Caco-2 (cell line): ENCODE results near the gene KRT83. TPM values are rescaled to one million over a fixed set of nuclear protein-coding genes. Genes with fewer than 3 reads are reported as not detected.

Source experiments
- BruUV-seq: library from RNA; stranded (reverse); fragments of 400-500 nt; replicated peaks from 2 replicates; lab custom pipeline; 2021; lab: Mats Ljungman, UMichigan
- CTCF ChIA-PET: fragments of 300-600 bp; sonication (Branson Sonifier 250); formaldehyde crosslinking; loops from one replicate; lab custom pipeline; 2022; ENCODE audit warnings: antibody characterized with exemption; lab: Charles Lee
- POLR2A ChIA-PET: fragments of 300-600 bp; sonication (Branson Sonifier 250); formaldehyde crosslinking; loops from one replicate; lab custom pipeline; 2022; ENCODE audit warnings: antibody characterized with exemption; lab: Charles Lee
- DNase-seq, 2 experiments: peaks; one replicate each; pipeline versions ENCODE4 v3.0.0 to v3.0.0-alpha.2; 2020 to 2022
- H3K27me3 ChIP-seq: replicated peaks from 2 replicates; pipeline ENCODE4 v1.6.0; 2011; ENCODE audit warnings: low read length; ENCODE audit not compliant: control insufficient read depth, insufficient read depth
- H3K36me3 ChIP-seq: 2 replicates; pipeline ENCODE4 v1.5.1; 2011; ENCODE audit warnings: low read length; ENCODE audit not compliant: control insufficient read depth, insufficient read depth
- H3K4me1 ChIP-seq: fragments of 250-450 bp; sonication (Bioruptor Pico); 2 replicates; pipeline ENCODE4 v1.5.1; 2020; ENCODE audit warnings: mild to moderate bottlenecking
- H3K4me3 ChIP-seq: 2 replicates; pipeline ENCODE4 v1.5.1; 2011; ENCODE audit warnings: low read depth, mild to moderate bottlenecking, control low read depth, low read length
- H3K9me3 ChIP-seq: fragments of 250-450 bp; sonication (Bioruptor Pico); 2 replicates; pipeline ENCODE4 v1.5.1; 2020; ENCODE audit warnings: mild to moderate bottlenecking, moderate library complexity
- H3K27ac Mint-ChIP-seq: one replicate; pipeline ENCODE4 v1.8.0; 2022; ENCODE audit warnings: mixed read lengths; ENCODE audit not compliant: unreplicated experiment
- H3K27me3 Mint-ChIP-seq: one replicate; pipeline ENCODE4 v1.8.0; 2022; ENCODE audit warnings: mixed read lengths; ENCODE audit not compliant: insufficient read depth, unreplicated experiment
- H3K36me3 Mint-ChIP-seq: one replicate; pipeline ENCODE4 v1.8.0; 2022; ENCODE audit warnings: mild to moderate bottlenecking, mixed read lengths; ENCODE audit not compliant: insufficient read depth, unreplicated experiment
- H3K4me1 Mint-ChIP-seq: one replicate; pipeline ENCODE4 v1.8.0; 2022; ENCODE audit warnings: low read depth, mixed read lengths; ENCODE audit not compliant: unreplicated experiment
- H3K4me3 Mint-ChIP-seq: one replicate; pipeline ENCODE4 v1.8.0; 2022; ENCODE audit warnings: mild to moderate bottlenecking, moderate library complexity, mixed read lengths; ENCODE audit not compliant: unreplicated experiment
- H3K9me3 Mint-ChIP-seq: one replicate; pipeline ENCODE4 v1.8.0; 2022; ENCODE audit warnings: mixed read lengths; ENCODE audit not compliant: unreplicated experiment
- intact Hi-C: fragments of 100-400 bp; cut with micrococcal nuclease; formaldehyde crosslinking; loops from one replicate; pipeline ENCODE4 v1.10.0; 2022; ENCODE audit not compliant: unreplicated experiment
- total RNA-seq: library from RNA; stranded (reverse); gene quantifications from 2 replicates; pipeline ENCODE4 v1.2.3, GENCODE V29; 2022
- TF ChIP-seq, protein P1 (sequence below), 2 experiments: fragments of 200-600 bp in 1 of 2; IDR thresholded peaks; 1 replicate in 1 of 2; 2 replicates in 1 of 2; pipeline versions ENCODE4 v1.5.1 to v1.8.0; 2011 to 2022; ENCODE audit warnings: antibody characterized with exemption in 1 of 2, control low read depth in 1 of 2, inconsistent platforms in 1 of 2, low read depth in 1 of 2, low read length in 1 of 2, mild to moderate bottlenecking in 1 of 2, moderate library complexity in 1 of 2; ENCODE audit not compliant: insufficient read depth in 1 of 2, severe bottlenecking in 1 of 2, unreplicated experiment in 1 of 2

KRT83 gene
- total RNA-seq, 1 experiment from 2014 or later = not detected

- Histone ChIP-seq H3K4me1 (peaks cover 34% of the 10 kb centered on the region), H3K9me3 (0 out of 2 replicates have a peak, but pooled peaks cover 6% of the 10 kb centered on the region), H3K27me3 (no peaks in the 10 kb centered on the region), H3K36me3 (no peaks in the 10 kb centered on the region), H3K4me3 (no peak overlapping the region)
- BruUV-seq = no TSS peak
- H3K4me3 Mint-ChIP-seq = no peak overlapping the region
- H3K27me3 Mint-ChIP-seq = no peaks in the 10 kb centered on the region
- no peaks in the 10 kb centered on the region for H3K9me3 Mint-ChIP-seq
- TF ChIP-seq, protein P1, sequence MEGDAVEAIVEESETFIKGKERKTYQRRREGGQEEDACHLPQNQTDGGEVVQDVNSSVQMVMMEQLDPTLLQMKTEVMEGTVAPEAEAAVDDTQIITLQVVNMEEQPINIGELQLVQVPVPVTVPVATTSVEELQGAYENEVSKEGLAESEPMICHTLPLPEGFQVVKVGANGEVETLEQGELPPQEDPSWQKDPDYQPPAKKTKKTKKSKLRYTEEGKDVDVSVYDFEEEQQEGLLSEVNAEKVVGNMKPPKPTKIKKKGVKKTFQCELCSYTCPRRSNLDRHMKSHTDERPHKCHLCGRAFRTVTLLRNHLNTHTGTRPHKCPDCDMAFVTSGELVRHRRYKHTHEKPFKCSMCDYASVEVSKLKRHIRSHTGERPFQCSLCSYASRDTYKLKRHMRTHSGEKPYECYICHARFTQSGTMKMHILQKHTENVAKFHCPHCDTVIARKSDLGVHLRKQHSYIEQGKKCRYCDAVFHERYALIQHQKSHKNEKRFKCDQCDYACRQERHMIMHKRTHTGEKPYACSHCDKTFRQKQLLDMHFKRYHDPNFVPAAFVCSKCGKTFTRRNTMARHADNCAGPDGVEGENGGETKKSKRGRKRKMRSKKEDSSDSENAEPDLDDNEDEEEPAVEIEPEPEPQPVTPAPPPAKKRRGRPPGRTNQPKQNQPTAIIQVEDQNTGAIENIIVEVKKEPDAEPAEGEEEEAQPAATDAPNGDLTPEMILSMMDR (IDR thresholded peaks at IDR 0.05; ENCODE audit: insufficient read depth in 1 of 2, low read depth in 1 of 2, low read length in 1 of 2, severe bottlenecking in 1 of 2, unreplicated experiment in 1 of 2) = no peak
- POLR2A ChIA-PET = no interaction called here
- H3K36me3 Mint-ChIP-seq = no peaks in the 10 kb centered on the region
- peaks cover 16% of the 10 kb centered on the region for H3K4me1 Mint-ChIP-seq
- CTCF ChIA-PET = no interaction called here
- no peak overlapping the region for H3K27ac Mint-ChIP-seq
- no peak for DNase-seq
- intact Hi-C loops = no loop called here
Measured at GRCh38 chr12:52343550-52343949, 22.4 kb upstream of the KRT83 start.

- Histone ChIP-seq H3K4me3 (no peak overlapping the region), H3K36me3 (no peaks in the 10 kb centered on the region), H3K27me3 (no peaks in the 10 kb centered on the region), H3K4me1 (peaks cover 34% of the 10 kb centered on the region), H3K9me3 (0 out of 2 replicates have a peak, but pooled peaks cover 6% of the 10 kb centered on the region)
- no peaks in the 10 kb centered on the region for H3K27me3 Mint-ChIP-seq
- no peaks in the 10 kb centered on the region for H3K36me3 Mint-ChIP-seq
- ChIA-PET POLR2A (no interaction called here), CTCF (no interaction called here)
- peaks cover 16% of the 10 kb centered on the region for H3K4me1 Mint-ChIP-seq
- no peak for DNase-seq
- no TSS peak for BruUV-seq
- H3K4me3 Mint-ChIP-seq = no peak overlapping the region
- intact Hi-C loops = no loop called here
- no peak overlapping the region for H3K27ac Mint-ChIP-seq
- no peaks in the 10 kb centered on the region for H3K9me3 Mint-ChIP-seq
- TF ChIP-seq, protein P1 (IDR thresholded peaks at IDR 0.05; ENCODE audit: insufficient read depth in 1 of 2, low read depth in 1 of 2, low read length in 1 of 2, severe bottlenecking in 1 of 2, unreplicated experiment in 1 of 2) = no peak
Measured at GRCh38 chr12:52342781-52343490, 21.7 kb upstream of the KRT83 start.

GRCh38 chr12:52341066-52341580 is 19.9 kb upstream of the KRT83 start:
- Histone ChIP-seq H3K36me3 (no peaks in the 10 kb centered on the region), H3K27me3 (no peaks in the 10 kb centered on the region), H3K4me1 (peaks cover 21% of the 10 kb centered on the region), H3K4me3 (no peak overlapping the region), H3K9me3 (0 out of 2 replicates have a peak, but pooled peaks cover 6% of the 10 kb centered on the region)
- POLR2A ChIA-PET = no interaction called here
- CTCF ChIA-PET = no interaction called here
- Mint-ChIP-seq H3K36me3 (no peaks in the 10 kb centered on the region), H3K4me3 (no peak overlapping the region), H3K4me1 (peaks cover 16% of the 10 kb centered on the region), H3K9me3 (peaks cover 10% of the 10 kb centered on the region), H3K27me3 (no peaks in the 10 kb centered on the region), H3K27ac (no peak overlapping the region)
- TF ChIP-seq, protein P1 (IDR thresholded peaks at IDR 0.05; ENCODE audit: insufficient read depth in 1 of 2, low read depth in 1 of 2, low read length in 1 of 2, severe bottlenecking in 1 of 2, unreplicated experiment in 1 of 2) = no peak
- intact Hi-C loops = no loop called here
- DNase-seq = no peak
- no TSS peak for BruUV-seq
